HG02571 (cell line): Measurements from ENCODE around the gene KMT2E.

ENCODE experiments used
- ATAC-seq: cut with Tn5 transposase; IDR thresholded peaks from one replicate; pipeline ENCODE4 v1.9.1; 2021; ENCODE audit warnings: mild to moderate bottlenecking, moderate library complexity; ENCODE audit not compliant: unreplicated experiment

KMT2E gene

DNA sequence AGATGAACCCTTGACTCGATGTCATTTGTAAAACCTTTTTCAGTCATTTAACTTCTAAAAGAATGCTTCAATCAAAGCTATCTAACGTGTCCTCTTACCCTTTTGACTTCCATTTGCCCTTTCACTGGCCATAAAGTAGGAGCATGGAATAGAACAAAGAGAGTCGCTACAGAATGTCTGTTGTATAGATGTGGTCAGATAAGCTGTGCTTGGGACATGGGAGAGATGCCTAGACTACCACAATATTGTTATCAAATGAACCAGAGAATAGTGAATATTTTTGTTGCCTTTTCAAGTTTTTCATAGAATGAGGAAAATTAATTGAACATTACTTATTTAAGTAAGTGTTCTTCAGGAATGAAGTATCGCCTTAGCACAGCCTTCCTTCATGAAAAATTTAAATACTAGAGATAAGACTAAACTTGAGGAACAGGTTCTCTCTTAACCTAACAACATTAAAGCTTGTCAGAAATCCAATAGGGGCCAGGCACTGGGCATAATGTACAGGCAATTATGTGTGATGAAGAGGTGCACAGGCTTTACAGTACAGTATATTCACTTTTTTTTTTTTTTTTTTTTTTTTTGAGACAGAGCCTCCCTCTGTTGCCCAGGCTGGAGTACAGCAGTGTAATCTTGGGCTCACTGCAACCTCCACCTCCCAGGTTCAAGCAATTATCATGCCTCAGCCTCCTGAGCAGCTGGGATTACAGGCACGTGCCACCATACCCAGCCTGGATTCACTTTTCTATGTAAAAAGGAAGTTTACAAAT is 7.5 kb upstream of the KMT2E start:
- no peak for ATAC-seq

- ATAC-seq: no peak
These were observed 6.7 kb upstream of the KMT2E start for GRCh38 chr7:105007298-105007697.

GRCh38 chr7:105009667-105010503 is 4.1 kb upstream of the KMT2E start:
- no peak for ATAC-seq

- no peak for ATAC-seq
These were observed 3.4 kb upstream of the KMT2E start for GRCh38 chr7:105010504-105011130.

DNA sequence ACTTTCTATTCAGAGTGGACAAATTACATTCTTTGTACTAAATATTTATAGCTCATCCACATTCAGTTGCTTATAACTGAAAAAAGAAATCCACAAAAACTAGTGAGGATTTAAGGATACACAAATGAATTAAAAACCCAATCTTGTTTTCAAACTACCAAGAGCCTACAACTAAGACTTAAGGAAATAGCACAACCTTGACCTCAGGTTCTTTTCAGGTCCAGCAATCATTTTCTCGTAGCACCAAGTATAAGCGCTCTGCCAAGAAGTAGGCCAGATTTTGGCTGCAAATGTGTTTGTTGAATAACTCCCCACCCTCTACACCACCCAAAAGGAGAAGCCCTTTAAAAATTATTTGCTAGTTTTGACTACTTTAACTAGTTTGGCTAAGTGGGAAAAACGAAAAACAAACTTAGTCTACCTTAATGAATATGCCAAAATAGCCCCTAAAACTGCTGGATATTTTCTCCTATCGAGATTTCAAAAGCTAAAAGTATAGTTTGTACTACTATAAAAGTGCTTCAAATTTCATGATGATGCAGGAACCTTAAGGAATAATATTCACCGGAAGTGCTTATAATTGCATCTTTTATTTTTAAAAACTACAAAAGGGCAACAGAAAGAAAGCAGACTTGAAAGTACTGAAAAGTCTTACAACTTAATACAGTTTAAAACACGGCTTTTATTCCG is 2.7 kb upstream of the KMT2E start:
- ATAC-seq: no peak

- ATAC-seq: no peak
These were observed 2.0 kb upstream of the KMT2E start for GRCh38 chr7:105011831-105012502.

GRCh38 chr7:105012503-105013220 is 1.3 kb upstream of the KMT2E start:
- peak; percentile 64 for ATAC-seq

DNA sequence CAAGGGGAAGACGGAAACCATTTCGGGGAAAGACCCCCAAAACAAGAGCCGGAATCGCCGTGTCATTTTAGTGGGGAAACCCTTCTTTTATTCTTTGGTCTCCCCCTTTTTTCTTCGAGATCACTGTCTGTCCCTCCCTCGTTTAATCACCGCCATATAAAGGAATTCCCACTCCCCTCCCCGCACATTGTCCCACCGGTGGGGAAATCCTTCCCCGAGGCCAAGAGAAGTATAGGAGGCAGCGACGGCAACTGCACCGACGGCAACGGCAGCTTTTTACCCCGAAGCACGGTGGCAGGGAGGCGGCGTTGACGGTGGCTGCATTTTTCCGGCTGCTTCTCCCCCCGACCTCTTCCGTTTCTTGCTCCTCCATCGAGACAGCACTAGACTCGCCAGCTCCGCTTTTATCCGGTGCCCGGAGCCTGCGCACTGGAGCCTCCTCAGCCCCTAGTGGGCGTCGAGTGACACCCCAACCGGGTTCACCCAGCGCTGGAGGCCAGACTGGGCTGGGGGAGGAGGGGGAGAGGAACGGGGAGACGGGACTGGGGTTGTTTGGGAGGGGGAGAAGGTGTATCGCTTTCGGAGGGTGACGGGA is 687 bp upstream of the KMT2E start:
- ATAC-seq: peak; percentile 42

GRCh38 chr7:105014693-105015389 is 836 bp downstream of the KMT2E start:
- no peak for ATAC-seq

DNA sequence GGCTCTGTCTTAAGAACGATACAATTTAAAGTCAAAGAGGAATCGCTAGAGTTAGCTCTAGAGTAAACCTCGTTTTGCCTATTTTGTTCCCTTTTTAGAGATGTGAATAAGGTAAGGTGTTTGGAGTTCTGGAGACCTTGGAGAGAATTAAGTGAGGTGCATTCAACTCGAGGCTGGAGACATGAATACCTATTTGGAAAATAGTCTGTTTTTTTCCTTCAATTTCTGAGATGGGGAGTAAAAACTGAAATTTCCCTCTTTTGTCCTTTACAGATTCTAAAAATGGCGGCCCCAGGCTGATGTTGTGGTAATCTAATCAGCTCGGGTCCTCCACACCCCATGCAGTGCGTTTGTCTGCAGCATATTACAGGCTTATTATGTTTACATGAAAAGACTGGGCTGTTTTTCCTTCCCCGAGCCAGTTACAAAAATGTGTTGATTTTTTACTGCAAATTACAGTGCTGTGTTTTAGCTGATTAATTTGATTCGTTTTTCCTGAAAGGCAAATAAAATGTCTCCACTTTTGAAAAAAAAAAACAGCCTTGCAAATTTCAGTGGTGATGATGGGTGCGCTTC is 1.5 kb downstream of the KMT2E start:
- ATAC-seq: no peak

- ATAC-seq: no peak
These were observed 2.2 kb downstream of the KMT2E start for GRCh38 chr7:105016068-105016708.

GRCh38 chr7:105016709-105017656 is 3.0 kb downstream of the KMT2E start:
- ATAC-seq: no peak

DNA sequence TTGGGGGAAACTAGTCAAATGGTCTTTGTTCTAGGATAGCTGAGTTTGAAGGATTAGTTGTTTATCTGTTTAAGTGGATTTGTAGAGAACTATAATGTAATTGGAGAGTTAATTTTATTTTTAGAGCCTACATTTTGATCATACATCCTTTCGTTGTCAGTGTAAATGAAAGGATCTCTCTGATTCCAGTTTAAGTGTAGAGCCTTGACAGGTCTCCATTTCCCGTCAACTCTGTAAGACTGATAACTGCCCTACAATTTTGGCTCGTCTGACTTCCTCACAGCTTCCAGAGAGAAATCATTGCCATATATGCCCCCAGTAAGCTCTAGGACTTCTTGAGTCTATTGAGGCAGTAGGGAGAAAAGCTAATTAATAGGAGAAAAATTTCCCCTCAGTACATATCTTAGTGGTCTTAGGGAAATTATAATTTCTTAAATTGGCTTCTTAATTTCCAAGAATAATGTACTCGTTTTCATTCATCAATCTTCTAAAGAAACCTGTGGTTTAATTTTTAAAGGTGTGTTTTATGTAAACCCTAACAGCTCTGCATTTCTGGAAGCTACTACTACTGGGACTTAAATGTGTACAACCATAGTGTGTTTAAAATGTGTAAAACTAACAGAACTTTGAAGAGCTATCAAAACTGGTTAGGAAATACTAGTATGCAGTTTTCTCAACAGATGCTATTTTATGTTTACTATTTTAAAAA is 3.8 kb downstream of the KMT2E start:
- ATAC-seq: no peak

GRCh38 chr7:105019269-105019668 is 5.3 kb downstream of the KMT2E start:
- ATAC-seq: no peak

DNA sequence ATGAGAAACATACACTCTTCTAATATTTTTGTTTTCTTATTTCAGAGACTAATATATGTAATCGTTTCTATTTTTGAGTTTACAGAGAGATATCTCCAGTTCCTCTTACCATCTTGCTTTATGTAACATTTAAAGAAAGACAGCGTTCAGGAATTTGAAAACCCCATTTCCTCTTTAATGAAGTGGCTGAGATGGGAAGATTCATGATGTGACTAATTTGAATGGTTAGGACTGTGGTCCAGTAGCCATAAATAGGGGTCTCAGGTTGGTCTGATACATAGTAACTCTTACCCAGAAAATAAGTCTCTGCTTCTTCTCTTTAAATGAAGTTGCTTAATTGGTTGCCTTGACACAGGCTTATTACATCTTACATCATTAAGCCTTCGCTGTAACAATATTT is 6.9 kb downstream of the KMT2E start:
- ATAC-seq: no peak

DNA sequence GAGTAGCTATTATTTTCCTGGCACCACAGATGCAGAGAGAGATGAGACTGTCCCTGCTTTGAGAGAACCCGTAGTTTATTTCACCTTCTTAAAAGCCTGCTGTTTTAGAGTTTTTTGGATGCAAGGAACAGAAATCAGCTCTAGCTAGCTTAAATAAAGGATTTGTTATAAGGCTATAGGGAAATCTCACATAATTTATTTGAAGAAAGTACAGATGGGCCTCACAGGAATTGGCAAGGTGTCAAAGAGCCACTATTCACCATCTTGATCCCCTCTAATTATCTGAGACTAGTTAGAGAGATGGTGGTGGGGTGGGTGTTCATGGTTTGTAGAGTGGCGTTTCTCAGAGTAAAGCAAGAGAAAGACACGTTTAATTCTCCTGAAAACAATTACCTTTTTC is 7.3 kb downstream of the KMT2E start:
- ATAC-seq: no peak
